Measurements from ENCODE around the gene SEPTIN8.

SEPTIN8 gene, protein sequence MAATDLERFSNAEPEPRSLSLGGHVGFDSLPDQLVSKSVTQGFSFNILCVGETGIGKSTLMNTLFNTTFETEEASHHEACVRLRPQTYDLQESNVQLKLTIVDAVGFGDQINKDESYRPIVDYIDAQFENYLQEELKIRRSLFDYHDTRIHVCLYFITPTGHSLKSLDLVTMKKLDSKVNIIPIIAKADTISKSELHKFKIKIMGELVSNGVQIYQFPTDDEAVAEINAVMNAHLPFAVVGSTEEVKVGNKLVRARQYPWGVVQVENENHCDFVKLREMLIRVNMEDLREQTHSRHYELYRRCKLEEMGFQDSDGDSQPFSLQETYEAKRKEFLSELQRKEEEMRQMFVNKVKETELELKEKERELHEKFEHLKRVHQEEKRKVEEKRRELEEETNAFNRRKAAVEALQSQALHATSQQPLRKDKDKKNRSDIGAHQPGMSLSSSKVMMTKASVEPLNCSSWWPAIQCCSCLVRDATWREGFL

DNA sequence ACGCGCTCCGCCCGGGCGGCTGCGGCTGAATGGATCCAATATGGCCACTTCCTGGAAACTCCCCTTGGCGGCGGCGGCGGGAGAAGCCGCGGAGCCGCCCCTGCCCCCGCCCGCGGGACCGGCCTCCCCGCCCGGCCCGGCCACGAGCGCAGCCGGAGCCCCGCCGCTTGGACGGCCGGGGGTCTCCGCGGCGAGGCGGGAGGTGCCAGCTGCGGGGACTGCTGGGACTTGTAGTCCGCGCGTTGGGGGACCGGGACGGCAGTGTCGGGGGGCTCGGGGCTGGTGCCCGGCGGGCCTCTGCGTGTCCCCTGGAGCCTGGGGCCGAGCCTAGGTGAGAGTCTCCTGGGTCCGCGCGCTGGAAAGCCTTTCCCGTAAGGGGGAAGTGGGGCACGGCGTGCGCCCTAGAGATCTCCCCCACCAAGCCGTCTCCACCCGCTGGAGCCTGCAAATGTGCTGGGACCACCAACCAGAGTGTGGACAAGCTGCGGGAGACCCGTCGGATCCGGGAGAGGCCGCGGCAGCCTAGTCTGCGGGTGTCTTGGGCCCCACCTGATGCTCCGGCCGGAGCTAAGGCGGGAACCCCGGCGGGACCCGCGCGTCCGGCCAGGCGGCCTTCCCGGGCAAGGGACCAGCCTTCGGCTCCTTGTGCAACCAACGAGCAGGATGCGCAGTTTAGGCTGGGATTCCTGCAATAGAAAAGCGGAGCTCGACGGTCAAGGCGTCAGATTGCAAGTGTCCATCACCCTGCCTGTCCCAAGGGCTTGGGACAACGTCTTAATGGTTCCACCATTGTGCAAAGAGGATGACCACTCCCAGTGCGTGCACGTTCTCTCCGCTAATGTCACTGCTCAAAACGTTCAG is at the start of gene SEPTIN8:
SEPTIN8 (minus strand) TSS at position 31 of the 861 bp plus-strand sequence. CDS start 102 bp downstream, outside the sequence.
- peaks cover 5% of the 10 kb centered on the region for H3K4me1 ChIP-seq (ENCODE audit: control insufficient read depth, insufficient read depth, low read length)
- peaks cover 4% of the 10 kb centered on the region for H3K27me3 ChIP-seq (ENCODE audit: control insufficient read depth, insufficient read depth, low read length)
- H3K4me3 ChIP-seq (ENCODE audit: low read length), result peak within 1 kb of the TSS; percentile 88
- no peaks in the 10 kb centered on the region for H3K36me3 ChIP-seq (ENCODE audit: control insufficient read depth, insufficient read depth, low read length)
- peak within 1 kb of the TSS; percentile 55 for H3K27ac ChIP-seq (ENCODE audit: low read depth, low read length)
- H3K9ac ChIP-seq (ENCODE audit: low read length), result peak within 1 kb of the TSS; percentile 51

DNA sequence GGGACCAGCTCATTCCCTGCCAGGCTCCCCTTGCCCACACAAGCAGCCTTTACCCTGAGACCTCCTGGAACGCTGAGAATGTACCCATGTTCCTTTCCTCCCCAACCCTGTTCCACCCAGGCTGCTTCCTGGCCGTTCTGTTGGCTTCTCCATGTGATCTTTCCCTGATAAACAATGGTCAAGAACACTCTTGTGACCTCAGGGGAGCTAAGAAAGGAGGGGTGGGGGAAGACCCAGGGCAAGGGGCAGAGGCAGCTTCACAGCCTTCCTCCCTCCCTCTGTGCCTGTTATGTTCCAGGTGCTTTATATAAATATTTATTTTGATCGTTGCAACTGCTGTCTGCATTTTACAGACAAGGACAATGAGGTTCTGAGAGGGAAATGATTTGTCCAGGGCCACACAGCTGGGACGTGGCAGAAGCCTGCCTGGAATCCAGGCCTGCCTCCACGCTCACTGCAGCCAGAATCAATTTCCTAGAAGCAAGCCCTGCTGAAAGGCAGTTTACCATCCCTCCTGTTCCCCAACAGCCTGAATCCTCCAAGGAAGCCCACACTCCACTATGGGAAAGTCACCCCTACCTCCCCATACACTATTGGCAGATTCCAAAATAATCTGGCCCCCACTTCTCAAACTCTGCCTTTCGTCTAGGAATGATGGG is 49.5 kb upstream of the SEPTIN8 start:
- Histone ChIP-seq H3K4me1 (ENCODE audit: control insufficient read depth, insufficient read depth, low read length) (no peaks in the 10 kb centered on the region), H3K4me3 (ENCODE audit: low read length) (no peak overlapping the region), H3K36me3 (ENCODE audit: control insufficient read depth, insufficient read depth, low read length) (no peaks in the 10 kb centered on the region), H3K27me3 (ENCODE audit: control insufficient read depth, insufficient read depth, low read length) (peaks cover 2% of the 10 kb centered on the region), H3K9ac (ENCODE audit: low read length) (no peak overlapping the region), H3K27ac (ENCODE audit: low read depth, low read length) (no peak overlapping the region)

- Histone ChIP-seq H3K27ac (ENCODE audit: low read depth, low read length) (no peak overlapping the region), H3K36me3 (ENCODE audit: control insufficient read depth, insufficient read depth, low read length) (no peaks in the 10 kb centered on the region), H3K4me3 (ENCODE audit: low read length) (no peak overlapping the region), H3K4me1 (ENCODE audit: control insufficient read depth, insufficient read depth, low read length) (no peaks in the 10 kb centered on the region), H3K9ac (ENCODE audit: low read length) (no peak overlapping the region), H3K27me3 (ENCODE audit: control insufficient read depth, insufficient read depth, low read length) (peaks cover 2% of the 10 kb centered on the region)
These were observed 48.9 kb upstream of the SEPTIN8 start for GRCh38 chr5:132825834-132826391.

GRCh38 chr5:132825033-132825833 is 48.2 kb upstream of the SEPTIN8 start:
- no peak overlapping the region for H3K9ac ChIP-seq (ENCODE audit: low read length)

DNA sequence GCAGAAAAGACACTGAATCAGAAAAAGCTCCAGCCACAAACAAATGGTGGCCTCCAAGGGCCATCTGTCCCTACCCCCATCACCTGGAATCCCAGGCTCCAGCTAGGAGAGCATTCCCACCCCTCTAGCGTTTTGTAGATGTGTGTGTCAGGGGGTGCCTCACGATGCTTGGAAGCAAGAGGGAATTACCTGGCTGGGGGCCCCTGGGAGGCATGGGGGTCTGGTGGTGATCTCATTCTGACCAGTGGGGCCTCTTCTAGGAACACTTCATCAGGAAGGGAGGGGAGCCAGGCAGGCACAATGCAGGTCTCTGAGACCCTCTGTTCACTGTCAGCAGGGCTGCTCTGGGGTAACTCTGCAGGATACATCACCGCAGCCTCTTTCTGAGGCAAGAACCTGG is 47.4 kb upstream of the SEPTIN8 start:
- H3K27me3 ChIP-seq (ENCODE audit: control insufficient read depth, insufficient read depth, low read length), result peaks cover 2% of the 10 kb centered on the region

More at GRCh38 chr5:132825033-132825833, 48.2 kb upstream of the SEPTIN8 start:
- peaks cover 1% of the 10 kb centered on the region for H3K4me1 ChIP-seq (ENCODE audit: control insufficient read depth, insufficient read depth, low read length)
- no peak overlapping the region for H3K27ac ChIP-seq (ENCODE audit: low read depth, low read length)
- no peaks in the 10 kb centered on the region for H3K36me3 ChIP-seq (ENCODE audit: control insufficient read depth, insufficient read depth, low read length)
- no peak overlapping the region for H3K4me3 ChIP-seq (ENCODE audit: low read length)
- H3K27me3 ChIP-seq (ENCODE audit: control insufficient read depth, insufficient read depth, low read length), result peaks cover 2% of the 10 kb centered on the region

GRCh38 chr5:132823481-132824050 is 46.5 kb upstream of the SEPTIN8 start:
- Histone ChIP-seq H3K4me3 (ENCODE audit: low read length) (peak overlapping the region; percentile 40), H3K27me3 (ENCODE audit: control insufficient read depth, insufficient read depth, low read length) (peaks cover 7% of the 10 kb centered on the region), H3K27ac (ENCODE audit: low read depth, low read length) (no peak overlapping the region), H3K9ac (ENCODE audit: low read length) (no peak overlapping the region), H3K4me1 (ENCODE audit: control insufficient read depth, insufficient read depth, low read length) (peaks cover 2% of the 10 kb centered on the region), H3K36me3 (ENCODE audit: control insufficient read depth, insufficient read depth, low read length) (no peaks in the 10 kb centered on the region)

More for the DNA sequence above, 47.4 kb upstream of the SEPTIN8 start:
- Histone ChIP-seq H3K36me3 (ENCODE audit: control insufficient read depth, insufficient read depth, low read length) (no peaks in the 10 kb centered on the region), H3K4me3 (ENCODE audit: low read length) (no peak overlapping the region), H3K9ac (ENCODE audit: low read length) (no peak overlapping the region), H3K4me1 (ENCODE audit: control insufficient read depth, insufficient read depth, low read length) (peaks cover 2% of the 10 kb centered on the region), H3K27ac (ENCODE audit: low read depth, low read length) (no peak overlapping the region)

- Histone ChIP-seq H3K4me3 (ENCODE audit: low read length) (peak overlapping the region; percentile 40), H3K27ac (ENCODE audit: low read depth, low read length) (no peak overlapping the region), H3K4me1 (ENCODE audit: control insufficient read depth, insufficient read depth, low read length) (peaks cover 2% of the 10 kb centered on the region)
These were observed 45.8 kb upstream of the SEPTIN8 start for GRCh38 chr5:132822650-132823480.

GRCh38 chr5:132821791-132822190 is 44.8 kb upstream of the SEPTIN8 start:
- Histone ChIP-seq H3K4me3 (ENCODE audit: low read length) (no peak overlapping the region), H3K9ac (ENCODE audit: low read length) (no peak overlapping the region), H3K36me3 (ENCODE audit: control insufficient read depth, insufficient read depth, low read length) (no peaks in the 10 kb centered on the region), H3K27me3 (ENCODE audit: control insufficient read depth, insufficient read depth, low read length) (peaks cover 7% of the 10 kb centered on the region), H3K4me1 (ENCODE audit: control insufficient read depth, insufficient read depth, low read length) (peaks cover 2% of the 10 kb centered on the region), H3K27ac (ENCODE audit: low read depth, low read length) (no peak overlapping the region)

More at GRCh38 chr5:132822650-132823480, 45.8 kb upstream of the SEPTIN8 start:
- Histone ChIP-seq H3K36me3 (ENCODE audit: control insufficient read depth, insufficient read depth, low read length) (no peaks in the 10 kb centered on the region), H3K27me3 (ENCODE audit: control insufficient read depth, insufficient read depth, low read length) (peaks cover 7% of the 10 kb centered on the region), H3K9ac (ENCODE audit: low read length) (no peak overlapping the region)

DNA sequence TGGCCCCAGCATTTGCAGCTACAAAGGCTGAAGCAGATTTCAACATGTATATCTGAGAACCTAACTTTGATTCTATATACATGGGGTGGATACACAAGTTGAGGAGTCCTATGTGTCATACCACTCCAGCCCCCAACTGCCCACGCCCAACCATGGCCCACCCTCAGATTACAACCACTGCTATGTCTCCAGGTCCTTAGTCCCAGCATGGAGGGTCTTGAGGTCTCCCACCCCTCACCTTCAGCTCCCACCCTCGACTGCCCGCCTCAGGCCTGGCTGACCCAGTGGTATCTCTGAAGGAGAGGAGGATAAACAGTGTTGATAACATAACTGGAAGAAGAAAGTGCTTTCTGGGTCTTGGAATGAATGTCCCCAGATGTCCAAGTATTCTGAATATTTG is 44.3 kb upstream of the SEPTIN8 start:
- H3K4me1 ChIP-seq (ENCODE audit: control insufficient read depth, insufficient read depth, low read length), result peaks cover 2% of the 10 kb centered on the region
- no peaks in the 10 kb centered on the region for H3K36me3 ChIP-seq (ENCODE audit: control insufficient read depth, insufficient read depth, low read length)
- H3K27me3 ChIP-seq (ENCODE audit: control insufficient read depth, insufficient read depth, low read length), result peaks cover 7% of the 10 kb centered on the region
- no peak overlapping the region for H3K4me3 ChIP-seq (ENCODE audit: low read length)
- H3K9ac ChIP-seq (ENCODE audit: low read length), result no peak overlapping the region
- no peak overlapping the region for H3K27ac ChIP-seq (ENCODE audit: low read depth, low read length)

DNA sequence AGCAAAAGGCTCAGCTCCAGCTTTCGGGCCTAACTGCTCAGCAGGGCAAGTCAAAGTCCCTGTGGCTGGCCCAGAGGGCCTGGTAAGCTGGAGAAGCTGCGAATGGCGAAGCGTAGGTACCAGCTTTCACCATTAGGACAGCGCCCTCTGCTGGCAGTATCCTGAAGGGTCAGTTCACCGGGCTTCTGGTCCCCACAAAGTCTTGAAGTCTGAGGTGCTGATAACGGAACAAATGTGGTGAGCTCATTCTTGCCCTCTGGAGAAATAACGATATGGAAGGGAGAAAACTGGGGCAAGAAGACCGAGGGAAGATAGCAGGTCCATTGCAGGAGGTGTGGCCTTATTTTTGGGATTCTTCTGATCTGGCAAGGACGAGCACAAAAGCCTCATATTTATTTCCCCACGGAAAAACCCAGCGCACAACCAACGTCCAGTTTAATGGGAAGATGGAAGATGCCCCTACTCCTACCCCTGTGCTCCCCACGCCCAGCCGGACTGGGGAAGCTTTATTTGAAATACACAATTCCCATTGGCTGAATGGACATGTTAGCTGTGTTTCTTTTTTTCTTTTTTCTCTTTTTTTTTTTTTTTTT is 43.2 kb upstream of the SEPTIN8 start:
- H3K4me1 ChIP-seq (ENCODE audit: control insufficient read depth, insufficient read depth, low read length), result peaks cover 2% of the 10 kb centered on the region
- H3K27ac ChIP-seq (ENCODE audit: low read depth, low read length), result no peak overlapping the region
- H3K4me3 ChIP-seq (ENCODE audit: low read length), result no peak overlapping the region
- H3K36me3 ChIP-seq (ENCODE audit: control insufficient read depth, insufficient read depth, low read length), result no peaks in the 10 kb centered on the region
- no peak overlapping the region for H3K9ac ChIP-seq (ENCODE audit: low read length)
- H3K27me3 ChIP-seq (ENCODE audit: control insufficient read depth, insufficient read depth, low read length), result peaks cover 7% of the 10 kb centered on the region
